Measurements from ENCODE around the gene YWHAH. TPM values are rescaled to one million over a fixed set of nuclear protein-coding genes. Genes with fewer than 3 reads are reported as not detected.
A peak's percentile ranks its signal among the peaks of the same experiment; 100 is the strongest.

The YWHAH gene
- total RNA-seq, 1 donor from 2014 or later: 285 TPM

DNA sequence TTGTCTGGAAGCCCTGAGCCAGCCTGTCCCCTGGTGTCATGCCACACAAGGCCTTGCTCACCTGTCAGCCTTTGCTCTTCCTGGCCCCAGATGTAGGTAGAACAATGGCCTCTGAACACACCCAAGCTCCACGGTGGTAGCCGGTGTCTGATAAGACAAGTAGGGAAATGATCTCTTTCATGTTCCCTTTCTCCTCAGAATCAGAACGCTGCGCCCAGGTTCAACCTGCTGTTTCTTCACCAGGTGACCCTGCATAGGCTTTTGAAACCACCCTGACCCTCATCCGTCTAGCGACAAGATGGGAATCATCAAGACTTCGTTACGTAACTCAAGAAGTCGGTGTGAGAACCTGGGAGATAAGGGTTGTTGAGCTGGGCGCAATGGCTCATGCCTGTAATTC lies 28.7 kb upstream of the YWHAH start:
- TF ChIP-seq, protein P1, sequence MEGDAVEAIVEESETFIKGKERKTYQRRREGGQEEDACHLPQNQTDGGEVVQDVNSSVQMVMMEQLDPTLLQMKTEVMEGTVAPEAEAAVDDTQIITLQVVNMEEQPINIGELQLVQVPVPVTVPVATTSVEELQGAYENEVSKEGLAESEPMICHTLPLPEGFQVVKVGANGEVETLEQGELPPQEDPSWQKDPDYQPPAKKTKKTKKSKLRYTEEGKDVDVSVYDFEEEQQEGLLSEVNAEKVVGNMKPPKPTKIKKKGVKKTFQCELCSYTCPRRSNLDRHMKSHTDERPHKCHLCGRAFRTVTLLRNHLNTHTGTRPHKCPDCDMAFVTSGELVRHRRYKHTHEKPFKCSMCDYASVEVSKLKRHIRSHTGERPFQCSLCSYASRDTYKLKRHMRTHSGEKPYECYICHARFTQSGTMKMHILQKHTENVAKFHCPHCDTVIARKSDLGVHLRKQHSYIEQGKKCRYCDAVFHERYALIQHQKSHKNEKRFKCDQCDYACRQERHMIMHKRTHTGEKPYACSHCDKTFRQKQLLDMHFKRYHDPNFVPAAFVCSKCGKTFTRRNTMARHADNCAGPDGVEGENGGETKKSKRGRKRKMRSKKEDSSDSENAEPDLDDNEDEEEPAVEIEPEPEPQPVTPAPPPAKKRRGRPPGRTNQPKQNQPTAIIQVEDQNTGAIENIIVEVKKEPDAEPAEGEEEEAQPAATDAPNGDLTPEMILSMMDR (IDR thresholded peaks at IDR 0.05; ENCODE audit: unreplicated experiment): no peak
- H3K4me3 Mint-ChIP-seq (ENCODE audit: unreplicated experiment): no peak overlapping the region
- DNase-seq (ENCODE audit: low spot score): no peak
- no peaks in the 10 kb centered on the region for H3K9me3 Mint-ChIP-seq (ENCODE audit: unreplicated experiment)
- peaks cover 4% of the 10 kb centered on the region for H3K27me3 Mint-ChIP-seq (ENCODE audit: unreplicated experiment)
- H3K27ac Mint-ChIP-seq (ENCODE audit: unreplicated experiment): no peak overlapping the region
- H3K36me3 Mint-ChIP-seq (ENCODE audit: low read depth, unreplicated experiment): no peaks in the 10 kb centered on the region
- H3K4me1 Mint-ChIP-seq (ENCODE audit: unreplicated experiment): peaks cover 9% of the 10 kb centered on the region

DNA sequence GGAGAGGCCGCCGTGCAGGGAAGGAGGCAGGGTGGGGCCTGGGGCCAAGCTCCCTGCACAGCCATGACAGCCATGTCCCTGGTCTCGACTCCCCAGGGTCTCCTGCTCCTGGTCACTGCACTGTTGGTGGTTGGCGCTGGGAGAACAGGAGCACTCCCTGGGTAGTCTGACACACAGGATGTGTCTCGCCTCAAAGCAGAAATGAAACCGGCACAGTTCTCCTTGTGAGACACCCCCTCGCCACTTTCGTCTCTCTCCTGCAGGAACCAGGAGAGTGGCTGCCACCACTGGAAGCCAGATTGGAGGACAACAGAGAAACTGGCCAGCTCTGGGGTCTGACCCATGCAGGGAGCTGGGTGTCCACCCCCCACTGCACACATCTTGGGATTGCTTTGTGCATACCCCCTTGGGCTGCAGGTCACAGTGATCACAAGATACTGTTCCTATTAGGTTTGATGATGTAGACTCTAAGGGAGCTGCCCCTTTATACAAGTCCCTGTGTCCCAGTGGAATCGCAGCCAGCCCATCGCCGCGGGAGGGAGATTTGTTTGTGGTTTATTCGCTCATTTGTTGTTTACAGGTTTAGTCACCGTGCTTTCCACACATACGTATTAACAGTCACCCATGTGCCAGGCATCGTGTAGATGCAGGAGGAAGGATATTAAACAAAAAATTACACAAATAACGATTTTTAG lies 27.0 kb upstream of the YWHAH start:
- no peak overlapping the region for H3K27ac Mint-ChIP-seq (ENCODE audit: unreplicated experiment)
- no peaks in the 10 kb centered on the region for H3K9me3 Mint-ChIP-seq (ENCODE audit: unreplicated experiment)
- no peaks in the 10 kb centered on the region for H3K36me3 Mint-ChIP-seq (ENCODE audit: low read depth, unreplicated experiment)
- TF ChIP-seq, protein P1 (IDR thresholded peaks at IDR 0.05; ENCODE audit: unreplicated experiment): no peak
- peaks cover 7% of the 10 kb centered on the region for H3K4me1 Mint-ChIP-seq (ENCODE audit: unreplicated experiment)
- H3K4me3 Mint-ChIP-seq (ENCODE audit: unreplicated experiment): no peak overlapping the region
- peaks cover 4% of the 10 kb centered on the region for H3K27me3 Mint-ChIP-seq (ENCODE audit: unreplicated experiment)
- DNase-seq (ENCODE audit: low spot score): no peak

DNA sequence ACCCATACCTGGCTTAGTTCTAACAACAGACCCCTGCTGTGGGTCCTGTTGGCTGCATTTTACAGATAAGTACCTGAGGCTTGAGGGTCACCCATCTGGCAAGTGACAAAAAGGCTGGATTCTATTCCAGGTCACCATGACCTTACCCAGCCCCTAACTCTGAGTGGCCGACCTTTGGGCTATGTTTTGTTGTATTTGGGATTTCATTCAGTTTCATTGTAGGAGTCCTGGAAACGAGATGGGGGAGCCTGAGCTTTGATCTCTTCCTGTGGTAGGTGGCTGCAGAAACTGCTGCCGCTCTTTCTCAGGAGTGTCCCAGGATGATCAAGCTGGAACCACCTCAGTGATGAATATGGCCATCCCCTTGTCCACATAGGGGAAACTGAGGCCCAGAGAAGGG lies 24.6 kb upstream of the YWHAH start:
- no peak for DNase-seq (ENCODE audit: low spot score)
- no peak overlapping the region for H3K27ac Mint-ChIP-seq (ENCODE audit: unreplicated experiment)

DNA sequence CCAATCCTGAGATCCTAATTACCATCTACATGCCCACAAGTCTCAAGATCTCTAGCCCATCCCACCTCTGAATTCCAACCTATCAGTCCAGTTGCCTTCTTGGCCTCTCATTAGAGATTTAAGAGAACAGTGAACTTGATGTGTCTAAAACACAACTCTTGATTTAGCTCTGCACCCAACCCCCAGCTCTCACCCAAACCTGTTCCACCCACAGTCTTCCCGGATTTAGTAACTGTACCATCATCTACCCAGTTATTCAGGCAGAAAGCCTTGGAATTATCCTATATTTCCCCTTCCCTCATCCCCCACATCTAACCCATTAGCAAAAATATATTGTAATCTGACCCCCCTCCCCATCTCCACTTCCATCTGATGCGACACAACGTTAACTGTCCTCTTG lies 24.0 kb upstream of the YWHAH start:
- peaks cover 2% of the 10 kb centered on the region for H3K27me3 Mint-ChIP-seq (ENCODE audit: unreplicated experiment)
- TF ChIP-seq, protein P1 (IDR thresholded peaks at IDR 0.05; ENCODE audit: unreplicated experiment): no peak
- peak overlapping the region; percentile 1 for H3K4me3 Mint-ChIP-seq (ENCODE audit: unreplicated experiment)
- H3K27ac Mint-ChIP-seq (ENCODE audit: unreplicated experiment): peak overlapping the region; percentile 15
- peaks cover 20% of the 10 kb centered on the region for H3K4me1 Mint-ChIP-seq (ENCODE audit: unreplicated experiment)
- DNase-seq (ENCODE audit: low spot score): no peak
- peaks cover 4% of the 10 kb centered on the region for H3K36me3 Mint-ChIP-seq (ENCODE audit: low read depth, unreplicated experiment)
- H3K9me3 Mint-ChIP-seq (ENCODE audit: unreplicated experiment): no peaks in the 10 kb centered on the region

More for the DNA sequence above, 24.6 kb upstream of the YWHAH start:
- Mint-ChIP-seq H3K9me3 (ENCODE audit: unreplicated experiment) (no peaks in the 10 kb centered on the region), H3K36me3 (ENCODE audit: low read depth, unreplicated experiment) (no peaks in the 10 kb centered on the region), H3K4me1 (ENCODE audit: unreplicated experiment) (peaks cover 20% of the 10 kb centered on the region), H3K27me3 (ENCODE audit: unreplicated experiment) (peaks cover 2% of the 10 kb centered on the region), H3K4me3 (ENCODE audit: unreplicated experiment) (no peak overlapping the region)
- TF ChIP-seq, protein P1 (IDR thresholded peaks at IDR 0.05; ENCODE audit: unreplicated experiment): no peak

DNA sequence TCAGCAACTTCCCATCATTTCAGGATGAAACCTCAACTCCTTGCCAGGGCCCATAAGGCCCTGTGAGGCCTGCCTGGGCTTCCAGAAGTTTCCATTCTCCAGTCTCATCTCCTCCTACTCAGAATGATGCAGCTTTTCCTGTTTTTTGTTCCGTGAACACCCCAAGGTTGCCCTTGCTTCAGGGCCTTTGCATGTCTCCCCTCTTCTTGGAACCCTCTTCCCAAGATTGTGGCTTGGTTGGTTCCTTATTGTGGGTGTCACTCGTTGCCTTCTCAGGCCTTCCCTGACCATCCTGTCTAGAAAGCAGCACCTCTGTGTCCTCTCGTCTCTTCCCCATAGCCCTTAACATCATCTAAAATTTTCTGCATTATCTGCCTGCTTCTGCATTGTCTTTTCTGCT lies 23.2 kb upstream of the YWHAH start:
- TF ChIP-seq, protein P1 (IDR thresholded peaks at IDR 0.05; ENCODE audit: unreplicated experiment): no peak
- H3K9me3 Mint-ChIP-seq (ENCODE audit: unreplicated experiment): no peaks in the 10 kb centered on the region
- H3K27ac Mint-ChIP-seq (ENCODE audit: unreplicated experiment): no peak overlapping the region
- H3K36me3 Mint-ChIP-seq (ENCODE audit: low read depth, unreplicated experiment): peaks cover 4% of the 10 kb centered on the region
- H3K4me1 Mint-ChIP-seq (ENCODE audit: unreplicated experiment): peaks cover 23% of the 10 kb centered on the region
- H3K4me3 Mint-ChIP-seq (ENCODE audit: unreplicated experiment): no peak overlapping the region
- DNase-seq (ENCODE audit: low spot score): no peak
- H3K27me3 Mint-ChIP-seq (ENCODE audit: unreplicated experiment): peaks cover 3% of the 10 kb centered on the region
